WERI-Rb-1 (cell line): ENCODE results near the gene CENPV.
"Not testable (repeated sequence)": the region's sequence is repeated elsewhere in the genome, so short reads cannot be mapped to it uniquely, and the experiment has no call there.

ENCODE experiments used
- DNase-seq: peaks from one replicate; pipeline ENCODE4 v3.0.0-alpha.2; 2020
- H3K27ac ChIP-seq: fragments of 250-450 bp; sonication (Bioruptor Pico); 2 replicates; pipeline ENCODE4 v1.5.1; 2020; ENCODE audit warnings: mild to moderate bottlenecking, moderate library complexity
- H3K27me3 ChIP-seq: fragments of 250-450 bp; sonication (Bioruptor Pico); 2 replicates; pipeline ENCODE4 v1.5.1; 2021; ENCODE audit warnings: mild to moderate bottlenecking, low read depth, moderate library complexity; ENCODE audit not compliant: insufficient read depth, severe bottlenecking
- H3K36me3 ChIP-seq: fragments of 250-450 bp; sonication (Bioruptor Pico); 2 replicates; pipeline ENCODE4 v1.5.1; 2020; ENCODE audit warnings: mild to moderate bottlenecking, moderate library complexity
- H3K4me3 ChIP-seq: 2 replicates; pipeline ENCODE4 v1.5.1; 2011; ENCODE audit warnings: low read depth, mild to moderate bottlenecking, control low read depth, low read length
- H3K9me3 ChIP-seq: fragments of 250-450 bp; sonication (Bioruptor Pico); 2 replicates; pipeline ENCODE4 v1.5.1; 2021; ENCODE audit warnings: mild to moderate bottlenecking, moderate library complexity; ENCODE audit not compliant: severe bottlenecking
- TF ChIP-seq, protein P1 (sequence below): IDR thresholded peaks from 2 replicates; pipeline ENCODE4 v1.5.1; 2011; ENCODE audit warnings: low read depth, mild to moderate bottlenecking, control low read depth, inconsistent platforms, low read length

CENPV gene

DNA sequence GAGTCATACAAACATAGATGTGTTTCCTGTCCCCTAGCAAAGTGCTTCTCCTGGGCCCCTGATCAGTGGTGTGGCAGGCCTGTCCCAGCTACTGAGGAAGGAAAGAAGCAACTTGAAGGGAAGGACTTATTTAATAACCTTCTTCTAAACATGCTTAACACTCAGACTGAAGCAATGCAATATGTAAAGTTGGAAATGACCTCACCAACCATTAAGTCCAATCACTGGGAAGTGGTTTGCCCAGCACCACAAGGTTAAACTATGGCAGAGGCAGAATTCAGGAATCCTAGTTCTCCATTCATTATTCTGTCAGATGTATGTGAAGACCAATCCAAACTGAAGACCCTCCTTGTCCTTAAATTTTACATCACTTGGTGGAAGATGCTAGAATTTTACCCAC is 39.1 kb downstream of the CENPV start:
- TF ChIP-seq, protein P1, sequence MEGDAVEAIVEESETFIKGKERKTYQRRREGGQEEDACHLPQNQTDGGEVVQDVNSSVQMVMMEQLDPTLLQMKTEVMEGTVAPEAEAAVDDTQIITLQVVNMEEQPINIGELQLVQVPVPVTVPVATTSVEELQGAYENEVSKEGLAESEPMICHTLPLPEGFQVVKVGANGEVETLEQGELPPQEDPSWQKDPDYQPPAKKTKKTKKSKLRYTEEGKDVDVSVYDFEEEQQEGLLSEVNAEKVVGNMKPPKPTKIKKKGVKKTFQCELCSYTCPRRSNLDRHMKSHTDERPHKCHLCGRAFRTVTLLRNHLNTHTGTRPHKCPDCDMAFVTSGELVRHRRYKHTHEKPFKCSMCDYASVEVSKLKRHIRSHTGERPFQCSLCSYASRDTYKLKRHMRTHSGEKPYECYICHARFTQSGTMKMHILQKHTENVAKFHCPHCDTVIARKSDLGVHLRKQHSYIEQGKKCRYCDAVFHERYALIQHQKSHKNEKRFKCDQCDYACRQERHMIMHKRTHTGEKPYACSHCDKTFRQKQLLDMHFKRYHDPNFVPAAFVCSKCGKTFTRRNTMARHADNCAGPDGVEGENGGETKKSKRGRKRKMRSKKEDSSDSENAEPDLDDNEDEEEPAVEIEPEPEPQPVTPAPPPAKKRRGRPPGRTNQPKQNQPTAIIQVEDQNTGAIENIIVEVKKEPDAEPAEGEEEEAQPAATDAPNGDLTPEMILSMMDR: no peak
- H3K9me3 ChIP-seq: no peaks in the 10 kb centered on the region

DNA sequence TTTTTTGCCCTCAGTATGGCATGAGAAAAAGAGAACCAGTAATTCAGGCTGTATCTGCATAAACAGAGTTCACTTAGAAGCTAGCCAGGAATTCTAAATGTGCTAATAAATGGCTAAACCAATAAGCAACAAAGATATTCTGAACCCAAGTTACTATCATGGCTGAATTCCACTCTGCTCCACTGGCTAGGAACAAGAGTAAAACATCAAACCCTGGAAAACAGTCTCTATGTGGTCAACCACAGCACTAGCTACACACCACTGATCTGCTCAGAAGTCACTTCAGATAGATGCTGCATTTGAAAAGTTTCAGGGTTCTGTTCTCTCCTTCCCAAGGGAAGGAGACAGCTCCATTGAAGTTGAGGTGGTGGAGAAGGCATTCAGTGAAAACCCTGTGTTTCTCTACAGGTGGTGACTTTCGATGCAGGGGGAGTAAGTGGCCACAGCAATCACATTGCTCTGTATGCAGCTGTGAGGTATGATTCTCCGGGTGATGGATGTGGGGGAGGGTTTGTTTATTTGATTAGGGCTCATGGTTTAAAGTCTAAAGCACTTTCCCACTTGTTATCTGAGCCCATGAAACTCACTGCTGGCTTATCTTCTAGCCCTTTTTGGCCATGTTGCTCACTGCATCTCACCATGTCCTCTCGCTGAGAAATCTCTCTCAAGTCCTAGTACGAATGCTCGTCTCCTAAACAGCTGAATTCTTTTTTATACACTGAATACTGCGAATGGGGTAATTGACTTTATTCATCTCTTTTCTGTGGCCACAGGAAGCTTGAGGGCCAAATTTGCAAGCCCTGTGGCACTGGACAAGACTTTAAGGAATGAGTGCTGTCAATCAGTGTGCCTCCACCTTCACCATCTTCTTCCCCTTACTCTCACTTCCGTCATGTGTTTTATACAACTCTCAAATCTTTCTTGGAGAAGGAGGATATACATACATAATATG is 39.9 kb downstream of the CENPV start:
- Histone ChIP-seq H3K27me3 (no peaks in the 10 kb centered on the region), H3K27ac (no peak overlapping the region), H3K4me3 (no peak overlapping the region), H3K9me3 (no peaks in the 10 kb centered on the region), H3K36me3 (peaks cover 8% of the 10 kb centered on the region)
- no peak for DNase-seq
- TF ChIP-seq, protein P1: no peak

More for the DNA sequence above, 39.1 kb downstream of the CENPV start:
- no peak overlapping the region for H3K27ac ChIP-seq
- no peak for DNase-seq
- peaks cover 8% of the 10 kb centered on the region for H3K36me3 ChIP-seq
- H3K4me3 ChIP-seq: no peak overlapping the region
- H3K27me3 ChIP-seq: no peaks in the 10 kb centered on the region

DNA sequence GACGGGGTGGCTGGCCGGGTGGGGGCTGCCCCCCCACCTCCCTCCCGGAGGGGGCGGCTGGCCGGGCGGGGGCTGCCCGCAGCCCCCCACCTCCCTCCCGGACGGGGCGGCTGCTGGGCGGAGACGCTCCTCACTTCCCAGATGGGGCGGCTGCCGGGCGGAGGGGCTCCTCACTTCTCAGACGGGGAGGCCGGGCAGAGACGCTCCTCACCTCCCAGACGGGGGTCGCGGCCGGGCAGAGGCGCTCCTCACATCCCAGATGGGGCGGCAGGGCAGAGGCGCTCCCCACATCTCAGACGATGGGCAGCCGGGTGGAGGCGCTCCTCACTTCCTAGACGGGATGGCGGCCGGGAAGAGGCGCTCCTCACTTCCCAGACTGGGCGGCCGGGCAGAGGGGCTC is 41.2 kb downstream of the CENPV start:
- not testable (repeated sequence) for DNase-seq, H3K36me3 ChIP-seq, H3K27ac ChIP-seq, H3K4me3 ChIP-seq, H3K9me3 ChIP-seq, H3K27me3 ChIP-seq

DNA sequence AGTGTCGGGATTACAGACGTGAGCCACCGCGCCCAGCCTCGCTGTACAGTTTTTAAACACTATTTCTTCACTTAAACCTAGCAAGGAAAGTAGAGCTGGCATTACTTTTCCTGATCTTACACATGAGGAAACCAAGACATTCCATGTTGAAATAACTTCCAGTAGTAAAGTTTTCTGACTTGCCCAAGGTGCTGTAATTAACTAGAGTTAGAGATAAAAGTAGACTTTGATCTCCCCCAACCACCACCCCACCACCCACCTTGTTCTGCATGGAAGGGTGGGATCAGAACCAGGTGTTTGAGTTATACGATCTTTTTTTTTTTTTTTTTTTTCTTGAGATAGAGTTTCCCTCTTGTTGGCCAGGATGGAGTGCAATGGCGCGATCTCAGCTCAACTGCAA is 47.1 kb downstream of the CENPV start:
- Histone ChIP-seq H3K4me3 (no peak overlapping the region), H3K27ac (no peak overlapping the region), H3K9me3 (no peaks in the 10 kb centered on the region), H3K36me3 (peaks cover 16% of the 10 kb centered on the region), H3K27me3 (no peaks in the 10 kb centered on the region)
- DNase-seq: no peak
- TF ChIP-seq, protein P1: no peak

DNA sequence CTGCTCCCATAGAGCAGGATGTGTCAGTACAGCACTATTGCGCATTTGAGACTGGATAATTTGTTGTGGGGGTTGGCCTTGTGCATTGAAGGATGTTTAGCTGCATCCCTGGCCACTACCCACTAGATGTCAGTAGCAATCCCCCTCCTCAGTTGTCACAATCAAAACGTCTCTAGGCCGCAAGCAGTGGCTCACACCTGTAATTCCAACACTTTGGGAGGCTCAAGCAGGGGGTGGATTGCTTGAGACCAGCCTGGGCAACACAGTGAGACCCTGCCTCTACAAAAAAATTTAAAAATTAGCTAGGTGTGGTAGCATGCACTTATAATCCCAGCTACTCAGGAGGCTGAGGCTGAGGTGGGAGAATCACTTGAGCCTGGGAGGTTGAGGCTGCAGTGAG is 48.4 kb downstream of the CENPV start:
- no peak overlapping the region for H3K4me3 ChIP-seq
- H3K27me3 ChIP-seq: no peaks in the 10 kb centered on the region
- H3K36me3 ChIP-seq: peaks cover 11% of the 10 kb centered on the region
- H3K27ac ChIP-seq: no peak overlapping the region
- H3K9me3 ChIP-seq: no peaks in the 10 kb centered on the region
- DNase-seq: peak; percentile 47
- TF ChIP-seq, protein P1: peak; percentile 79

DNA sequence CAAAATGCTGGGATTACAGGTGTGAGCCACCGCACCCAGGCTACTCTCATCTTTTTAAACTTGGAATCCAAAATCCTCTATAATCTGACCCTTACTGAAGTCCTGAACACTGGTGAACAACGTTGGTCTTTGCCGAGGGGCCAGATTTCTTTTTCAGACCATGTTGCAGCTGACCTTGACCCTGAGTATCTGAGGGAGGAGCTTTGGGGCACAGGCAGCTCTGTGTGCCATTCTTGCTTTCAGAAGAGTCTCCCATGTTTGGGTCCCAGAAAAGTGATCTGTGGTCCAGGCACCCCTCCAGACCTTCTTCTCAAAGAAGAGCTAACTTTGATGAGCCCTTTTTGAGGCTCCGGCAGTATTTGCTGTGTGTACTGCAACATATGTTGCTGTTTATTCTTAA is 50.4 kb downstream of the CENPV start:
- TF ChIP-seq, protein P1: no peak
- DNase-seq: no peak
- no peaks in the 10 kb centered on the region for H3K27me3 ChIP-seq
- no peak overlapping the region for H3K4me3 ChIP-seq
- H3K9me3 ChIP-seq: no peaks in the 10 kb centered on the region
- no peak overlapping the region for H3K27ac ChIP-seq
- peaks cover 11% of the 10 kb centered on the region for H3K36me3 ChIP-seq
